Activated CD4-positive, alpha-beta T cell treated with anti-CD3 and anti-CD28 coated beads, Interleukin-2, amount 50 U/mL, for 4 hours (primary cell): Measurements from ENCODE around the gene AZIN2.
"Not testable (repeated sequence)": the region's sequence is repeated elsewhere in the genome, so short reads cannot be mapped to it uniquely, and the experiment has no call there.

Experiments
- DNase-seq, 2 experiments: peaks; one replicate each; pipeline ENCODE4 v3.0.0-alpha.2; 2020

The AZIN2 gene

DNA sequence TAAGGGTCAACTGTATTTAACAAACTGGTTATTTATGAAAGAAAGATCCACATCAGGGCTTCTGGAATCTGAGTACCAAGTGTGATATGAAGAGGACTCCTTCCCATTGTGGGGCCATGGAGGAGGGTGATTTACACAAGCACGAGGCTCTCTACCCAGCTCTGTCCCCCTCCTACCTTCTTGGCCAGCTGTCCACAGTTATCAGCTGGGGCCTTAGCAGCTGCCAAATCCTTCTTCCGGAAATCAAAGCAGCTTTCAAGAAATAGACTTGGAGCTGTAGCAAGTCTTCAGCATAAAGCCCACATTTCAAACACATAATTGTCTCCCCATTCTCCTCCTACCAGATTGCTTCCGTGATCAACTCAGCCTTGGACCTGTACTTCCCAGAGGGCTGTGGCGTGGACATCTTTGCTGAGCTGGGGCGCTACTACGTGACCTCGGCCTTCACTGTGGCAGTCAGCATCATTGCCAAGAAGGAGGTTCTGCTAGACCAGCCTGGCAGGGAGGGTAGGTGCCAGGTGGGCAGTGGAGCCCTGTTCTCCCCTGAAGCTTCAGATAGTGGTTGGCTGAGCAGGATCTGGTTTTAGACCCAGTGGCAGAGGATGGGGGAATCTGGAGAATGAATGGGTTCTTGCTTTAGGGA lies 15.5 kb downstream of the AZIN2 start:
- no peak for DNase-seq

DNA sequence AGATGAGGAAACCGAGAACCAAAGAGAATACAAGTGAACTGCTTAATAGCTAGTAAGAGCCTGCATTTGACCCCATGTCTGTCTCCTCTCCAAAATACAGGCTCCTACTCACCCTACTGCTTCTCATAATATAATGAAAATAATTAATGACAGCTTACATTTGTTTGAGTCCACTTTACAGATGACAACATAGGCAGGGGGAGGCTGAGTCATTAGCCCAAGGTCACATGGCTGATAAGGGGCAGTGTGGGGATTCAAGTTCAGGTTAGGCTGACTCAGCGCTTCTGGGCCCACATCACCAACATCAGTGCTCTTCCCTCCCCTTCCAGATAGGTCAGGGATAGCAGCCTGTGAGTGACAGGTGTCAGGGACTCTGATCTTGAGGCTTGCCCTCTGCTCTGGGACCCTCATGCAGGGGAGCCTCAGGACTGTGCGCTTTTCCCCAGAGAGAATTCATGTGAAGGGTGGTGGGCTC lies 16.2 kb downstream of the AZIN2 start:
- no peak for DNase-seq

DNA sequence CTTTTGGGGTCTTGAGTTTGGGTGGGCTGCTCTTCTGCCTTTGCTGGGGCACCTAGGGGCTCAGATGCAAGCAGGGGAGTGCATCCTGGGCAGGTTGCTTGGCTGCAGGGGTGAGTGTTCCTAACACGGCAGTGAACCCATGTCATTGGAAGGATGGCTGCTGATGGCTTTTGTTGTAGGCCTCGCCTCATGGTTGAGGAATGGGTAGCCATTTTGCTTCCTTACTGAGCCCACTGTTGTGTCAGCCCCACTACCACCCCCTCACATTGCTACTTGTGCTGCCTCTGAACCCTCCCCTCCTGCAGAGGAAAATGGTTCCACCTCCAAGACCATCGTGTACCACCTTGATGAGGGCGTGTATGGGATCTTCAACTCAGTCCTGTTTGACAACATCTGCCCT lies 16.8 kb downstream of the AZIN2 start:
- no peak for DNase-seq

DNA sequence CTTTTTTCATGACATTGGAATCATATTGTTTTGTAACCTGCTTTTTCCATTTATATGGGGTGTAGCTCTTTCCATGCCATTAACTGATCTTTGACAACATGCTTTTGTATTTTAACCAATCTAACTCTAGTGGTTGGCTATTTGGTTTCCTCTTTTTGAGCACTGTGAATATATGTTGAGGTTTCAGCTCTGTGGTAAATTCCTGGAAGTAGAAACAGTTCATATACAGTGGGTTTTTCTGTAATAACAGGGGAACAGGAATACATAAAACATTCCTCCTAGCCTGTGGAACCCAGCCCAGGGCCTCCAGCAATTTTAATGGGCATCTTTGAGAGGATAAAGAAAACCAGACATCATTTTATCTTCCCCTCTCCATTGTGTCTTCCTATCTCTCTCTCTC lies 17.4 kb downstream of the AZIN2 start:
- no peak for DNase-seq

DNA sequence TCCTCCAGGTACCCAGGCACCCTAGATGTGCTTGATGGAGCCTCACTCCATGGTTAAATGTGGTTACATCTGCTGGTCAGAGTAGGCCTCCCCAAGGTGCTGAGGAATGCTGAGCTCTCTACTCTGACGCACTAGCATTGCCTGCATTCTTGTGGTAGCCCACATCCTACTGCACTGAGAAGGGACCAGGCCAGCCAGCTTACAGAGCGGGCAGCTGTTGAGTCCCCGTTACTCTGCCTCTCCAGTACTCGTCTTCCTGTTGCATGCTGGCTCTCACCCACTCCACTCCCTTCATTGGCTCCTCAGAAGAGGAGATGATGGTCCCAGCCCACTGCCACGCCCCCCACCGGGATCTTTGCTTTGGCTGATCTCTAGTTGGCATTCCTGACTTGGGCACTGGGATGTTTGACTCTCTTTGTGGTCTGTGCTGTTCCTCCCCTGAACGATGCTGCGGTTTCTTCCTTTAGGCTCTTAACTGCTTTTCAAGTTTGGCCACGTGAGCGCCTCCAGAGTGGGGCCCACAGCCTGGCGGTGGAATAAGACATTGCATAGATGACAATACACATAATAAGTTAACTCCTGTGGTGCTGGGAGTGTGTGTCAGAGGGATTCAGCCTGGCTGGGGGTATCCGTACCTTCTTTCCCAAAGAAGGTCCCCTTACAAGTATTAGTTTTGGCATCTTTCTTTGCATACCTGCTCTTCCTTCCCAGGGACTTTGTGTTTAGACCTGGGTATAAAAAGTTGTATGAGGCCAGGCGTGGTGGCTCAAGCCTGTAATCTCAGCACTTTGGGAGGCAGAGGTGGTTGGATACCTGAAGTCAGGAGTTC lies 18.6 kb downstream of the AZIN2 start:
- peak; percentile 34 to 37 for DNase-seq

GRCh38 chr1:33100119-33100415 lies 19.1 kb downstream of the AZIN2 start:
- not testable (repeated sequence) for DNase-seq

DNA sequence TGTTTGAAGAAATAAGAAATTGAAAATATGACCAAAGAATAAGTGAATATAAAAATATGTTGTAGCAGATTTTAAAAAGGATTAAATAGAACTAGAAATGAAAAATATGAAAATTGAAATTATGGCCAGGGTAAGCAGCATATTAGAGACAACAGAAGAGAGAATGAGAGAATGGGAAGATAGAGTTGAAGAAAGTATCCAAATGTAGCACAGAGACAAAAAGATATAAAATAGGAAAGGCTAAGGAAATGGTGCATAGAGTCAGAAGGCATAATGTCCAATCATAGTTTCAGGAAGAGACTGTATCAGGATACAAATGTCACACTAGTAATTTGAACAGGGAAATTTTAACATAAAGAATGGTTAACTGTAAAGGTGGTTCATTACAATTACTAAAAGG lies 29.5 kb downstream of the AZIN2 start:
- no peak for DNase-seq

GRCh38 chr1:33111965-33112364 lies 31.0 kb downstream of the AZIN2 start:
- no peak for DNase-seq

DNA sequence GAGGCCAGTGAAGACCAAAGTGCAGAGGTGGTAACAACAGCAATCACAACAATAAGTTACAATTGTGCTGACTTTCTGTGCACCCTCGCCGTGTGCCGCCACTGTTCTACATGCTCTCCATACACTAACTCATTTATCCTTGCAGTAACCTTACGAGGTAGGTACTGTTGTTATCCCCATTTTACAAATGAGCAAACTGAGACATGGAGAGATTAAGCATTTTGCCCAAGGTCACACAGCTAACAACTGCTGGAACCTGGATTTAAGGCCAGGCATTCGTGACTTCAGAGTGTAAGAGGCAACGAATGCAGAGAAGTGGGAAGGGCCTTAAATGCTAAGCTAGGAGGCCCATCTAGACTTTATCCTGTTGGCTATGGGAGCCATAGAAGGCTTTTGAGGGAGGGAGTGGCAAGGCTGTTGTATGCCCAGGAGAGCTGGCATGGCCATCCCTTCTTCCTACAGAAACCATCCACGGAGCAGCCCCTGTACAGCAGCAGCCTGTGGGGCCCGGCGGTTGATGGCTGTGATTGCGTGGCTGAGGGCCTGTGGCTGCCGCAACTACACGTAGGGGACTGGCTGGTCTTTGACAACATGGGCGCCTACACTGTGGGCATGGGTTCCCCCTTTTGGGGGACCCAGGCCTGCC lies 36.6 kb downstream of the AZIN2 start:
- DNase-seq = no peak

DNA sequence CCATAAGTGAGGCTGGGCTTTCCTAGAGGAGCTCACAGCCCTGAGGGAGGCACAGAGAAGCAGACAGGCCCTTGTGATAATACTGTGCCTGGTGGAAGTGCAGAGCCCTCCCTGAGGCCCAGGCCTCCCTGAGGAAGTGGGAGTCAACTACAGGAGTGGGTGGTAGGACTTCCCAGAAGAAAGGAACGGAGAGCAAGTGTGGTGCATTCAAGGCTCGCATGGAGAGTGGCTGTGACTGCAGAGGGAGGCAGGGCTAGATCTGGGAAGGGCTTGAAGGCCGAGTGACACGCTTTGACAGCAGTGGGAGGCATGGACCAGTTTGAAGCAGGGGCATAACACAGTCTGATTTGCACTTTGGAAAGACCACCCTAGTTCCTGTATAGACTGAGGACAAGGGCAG lies 37.3 kb downstream of the AZIN2 start:
- no peak for DNase-seq

GRCh38 chr1:33119050-33119449 lies 38.1 kb downstream of the AZIN2 start:
- DNase-seq = no peak

DNA sequence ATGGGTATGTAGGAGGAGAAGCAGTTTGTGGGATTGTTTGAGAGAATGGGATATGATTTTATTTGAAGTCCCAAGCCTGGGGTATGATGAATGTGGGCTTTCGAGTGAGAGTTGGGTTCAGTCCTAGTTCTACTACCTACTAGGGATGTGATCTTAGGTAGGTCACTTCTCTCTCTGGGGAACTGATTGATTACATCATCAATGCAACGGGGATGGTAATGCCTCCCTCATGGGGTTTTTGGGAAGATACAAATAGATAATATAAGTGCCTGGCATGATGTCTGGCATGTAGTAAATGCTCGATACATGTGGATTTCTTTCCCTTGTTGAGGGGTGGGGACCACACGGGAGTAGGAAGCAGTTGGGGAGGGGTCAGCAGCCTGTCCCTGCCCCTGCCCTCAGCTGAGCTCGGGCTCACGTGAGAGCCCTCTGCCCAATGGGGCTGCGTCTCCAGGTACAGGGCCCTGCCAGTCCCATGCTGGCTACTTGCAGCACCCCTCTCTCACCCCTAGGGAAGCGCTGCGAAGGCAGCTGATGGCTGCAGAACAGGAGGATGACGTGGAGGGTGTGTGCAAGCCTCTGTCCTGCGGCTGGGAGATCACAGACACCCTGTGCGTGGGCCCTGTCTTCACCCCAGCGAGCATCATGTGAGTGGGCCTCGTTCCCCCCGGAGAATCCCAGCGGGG lies 38.7 kb downstream of the AZIN2 start:
- no peak for DNase-seq

DNA sequence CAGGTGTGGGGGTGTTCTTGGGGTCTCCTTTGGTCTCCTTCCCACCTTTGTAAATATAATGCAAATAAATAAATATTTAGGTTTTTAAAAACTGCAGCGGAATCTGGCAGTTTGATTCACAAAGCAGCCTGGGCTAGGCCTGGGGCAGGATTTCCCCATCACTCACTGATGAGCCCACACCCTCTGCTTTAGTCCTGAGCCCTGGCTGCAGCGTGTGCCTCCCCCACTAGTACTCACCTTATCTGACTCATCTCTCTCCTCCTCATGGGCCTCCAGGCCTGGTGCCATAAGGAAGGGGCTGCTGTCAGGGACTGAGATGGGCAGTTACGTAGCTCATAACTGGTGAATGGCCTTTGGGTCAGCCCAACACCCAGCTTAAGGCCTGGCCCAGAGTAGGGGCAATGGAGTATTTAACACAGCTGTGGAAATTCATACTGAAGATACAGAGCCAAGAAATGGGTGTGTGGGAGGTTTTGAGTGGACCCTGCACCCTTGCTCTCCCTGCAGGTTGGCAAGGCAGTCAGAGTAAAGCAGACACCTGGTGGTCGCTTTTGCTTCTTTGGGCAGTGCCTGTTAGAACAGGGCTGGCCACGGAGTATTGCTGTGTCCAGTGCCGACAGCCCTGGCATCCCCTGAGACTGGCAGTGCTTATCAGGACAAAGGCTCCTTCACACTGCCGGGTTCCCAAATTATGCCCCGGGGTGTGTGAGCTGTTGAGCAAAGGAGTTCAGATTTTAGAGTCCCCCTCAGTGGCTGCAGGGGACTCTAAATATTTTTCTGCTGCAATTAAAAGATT lies 39.7 kb downstream of the AZIN2 start:
- DNase-seq = no peak

- DNase-seq = no peak
These were observed 40.8 kb downstream of the AZIN2 start for GRCh38 chr1:33121728-33122127.

- no peak for DNase-seq
These were observed 41.7 kb downstream of the AZIN2 start for GRCh38 chr1:33122483-33123178.

- no peak for DNase-seq
These were observed 42.3 kb downstream of the AZIN2 start for GRCh38 chr1:33123266-33123665.

- not testable (repeated sequence) for DNase-seq
These were observed 43.7 kb downstream of the AZIN2 start for GRCh38 chr1:33124647-33125046.

DNA sequence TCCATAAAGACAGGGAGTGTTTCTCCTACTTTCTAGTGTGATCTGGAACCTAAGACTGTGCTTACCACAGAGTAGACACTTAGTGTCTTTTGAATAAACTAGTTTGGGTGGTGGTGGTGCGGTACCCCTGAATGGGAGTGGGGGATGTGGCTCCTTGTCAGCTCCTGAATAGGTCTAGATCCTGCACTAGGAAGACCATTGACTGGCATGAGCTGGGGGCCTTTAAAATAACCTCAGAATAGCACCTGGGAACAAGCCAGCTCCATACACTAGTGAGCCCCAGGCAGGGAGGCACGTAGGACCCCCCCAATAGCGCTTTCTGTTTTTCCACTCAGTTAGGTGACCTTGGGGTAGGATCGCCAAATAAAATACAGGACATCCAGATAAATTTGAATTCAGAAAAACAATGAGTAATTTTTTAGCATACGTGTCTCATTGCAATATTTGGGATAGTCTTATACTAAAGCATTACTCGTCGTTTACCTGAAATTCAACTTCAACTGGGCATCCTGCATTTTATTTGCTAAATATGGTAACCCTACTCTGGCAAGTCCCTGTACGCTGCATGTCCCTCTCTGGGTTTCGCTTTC lies 45.6 kb downstream of the AZIN2 start:
- DNase-seq = no peak

- DNase-seq = peak; percentile 98 to 99
These were observed 46.3 kb downstream of the AZIN2 start for GRCh38 chr1:33127001-33127823.

DNA sequence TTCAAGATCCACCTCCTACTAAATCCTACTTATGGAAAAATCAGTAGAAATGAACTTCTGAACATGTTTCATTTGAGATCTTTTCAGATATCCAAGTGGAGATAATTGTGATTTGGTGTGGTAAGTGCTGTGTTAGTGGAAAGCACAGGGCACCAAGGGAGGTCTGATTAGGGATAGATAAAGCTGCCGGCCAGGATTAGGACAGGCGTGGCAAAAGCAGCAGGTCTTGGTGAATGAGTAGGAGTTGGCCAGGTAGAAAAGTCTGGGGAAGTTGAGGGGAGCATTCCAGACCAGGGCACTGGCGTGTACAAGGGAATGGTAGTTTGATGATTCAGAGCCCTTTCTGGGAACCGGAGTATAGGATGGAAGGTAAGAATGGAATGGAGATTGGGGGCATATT lies 47.8 kb downstream of the AZIN2 start:
- DNase-seq = no peak

- DNase-seq = no peak
These were observed 49.3 kb downstream of the AZIN2 start for GRCh38 chr1:33130297-33130696.
